ENCODE measurements around the gene KDM1A. TPM values are rescaled to one million over a fixed set of nuclear protein-coding genes. Genes with fewer than 3 reads are reported as not detected.

KDM1A gene
- total and polyA plus RNA-seq, 5 donors from 2014 or later: 30.9 to 41.3 (median 37.4) TPM

- no peak overlapping the region for H3K4me3 ChIP-seq (ENCODE audit: low read depth, low read length)
- peaks cover 49% of the 10 kb centered on the region for H3K36me3 Mint-ChIP-seq
- no peak overlapping the region for H3K27ac Mint-ChIP-seq
- no peak overlapping the region for H3K27ac ChIP-seq (ENCODE audit: insufficient read depth, low read length, poor library complexity, severe bottlenecking)
- ATAC-seq (ENCODE audit: low read depth in 2 of 2) (no peak), DNase-seq (no peak)
- H3K36me3 ChIP-seq (ENCODE audit: control insufficient read depth, insufficient read depth, low read length): peaks cover 68% of the 10 kb centered on the region
- no peak overlapping the region for H3K4me3 Mint-ChIP-seq
- H3K4me1 ChIP-seq (ENCODE audit: control insufficient read depth, insufficient read depth, low read length, poor library complexity, severe bottlenecking): no peaks in the 10 kb centered on the region
- H3K27me3 Mint-ChIP-seq: no peaks in the 10 kb centered on the region
- H3K27me3 ChIP-seq (ENCODE audit: control insufficient read depth, insufficient read depth, low read length): no peaks in the 10 kb centered on the region
- no peaks in the 10 kb centered on the region for H3K4me1 Mint-ChIP-seq
- H3K9me3 ChIP-seq (ENCODE audit: control insufficient read depth in 2 of 2, low read length in 2 of 2): no peaks in the 10 kb centered on the region
- H3K9me3 Mint-ChIP-seq: peaks cover 0 to 2% (median 0%) of the 10 kb centered on the region in 7 donors
These were observed 59.8 kb downstream of the KDM1A start for GRCh38 chr1:23079025-23079424.

- H3K4me3 Mint-ChIP-seq: no peak overlapping the region
- no peaks in the 10 kb centered on the region for H3K9me3 ChIP-seq (ENCODE audit: control insufficient read depth in 2 of 2, low read length in 2 of 2)
- peaks cover 81% of the 10 kb centered on the region for H3K36me3 ChIP-seq (ENCODE audit: control insufficient read depth, insufficient read depth, low read length)
- no peak overlapping the region for H3K27ac ChIP-seq (ENCODE audit: insufficient read depth, low read length, poor library complexity, severe bottlenecking)
- no peak overlapping the region for H3K4me3 ChIP-seq (ENCODE audit: low read depth, low read length)
- H3K27ac Mint-ChIP-seq: peak overlapping the region in 2 of 3 donors; percentile 22 to 61
- H3K36me3 Mint-ChIP-seq: peaks cover 61% of the 10 kb centered on the region
- H3K4me1 Mint-ChIP-seq: peaks cover 0 to 2% (median 0%) of the 10 kb centered on the region in 4 donors
- no peak for ATAC-seq (ENCODE audit: low read depth in 2 of 2)
- H3K27me3 ChIP-seq (ENCODE audit: control insufficient read depth, insufficient read depth, low read length): no peaks in the 10 kb centered on the region
- H3K27me3 Mint-ChIP-seq: no peaks in the 10 kb centered on the region
- H3K4me1 ChIP-seq (ENCODE audit: control insufficient read depth, insufficient read depth, low read length, poor library complexity, severe bottlenecking): no peaks in the 10 kb centered on the region
- no peak for DNase-seq
- peaks cover 0 to 2% (median 0%) of the 10 kb centered on the region in 7 donors for H3K9me3 Mint-ChIP-seq
These were observed 61.6 kb downstream of the KDM1A start for GRCh38 chr1:23080885-23081284.

GRCh38 chr1:23081376-23081775 is 62.1 kb downstream of the KDM1A start:
- H3K27ac Mint-ChIP-seq: peak overlapping the region in 2 of 3 donors; percentile 22 to 61
- ATAC-seq (ENCODE audit: low read depth in 2 of 2) (no peak), DNase-seq (peak in 1 of 3 donors; percentile 20)
- H3K4me3 Mint-ChIP-seq: peak overlapping the region in 1 of 4 donors; percentile 55
- H3K9me3 ChIP-seq (ENCODE audit: control insufficient read depth in 2 of 2, low read length in 2 of 2): no peaks in the 10 kb centered on the region
- peaks cover 83% of the 10 kb centered on the region for H3K36me3 ChIP-seq (ENCODE audit: control insufficient read depth, insufficient read depth, low read length)
- H3K27me3 Mint-ChIP-seq: no peaks in the 10 kb centered on the region
- H3K36me3 Mint-ChIP-seq: peaks cover 66% of the 10 kb centered on the region
- peaks cover 0 to 2% (median 0%) of the 10 kb centered on the region in 4 donors for H3K4me1 Mint-ChIP-seq
- no peaks in the 10 kb centered on the region for H3K27me3 ChIP-seq (ENCODE audit: control insufficient read depth, insufficient read depth, low read length)
- no peaks in the 10 kb centered on the region for H3K4me1 ChIP-seq (ENCODE audit: control insufficient read depth, insufficient read depth, low read length, poor library complexity, severe bottlenecking)
- peaks cover 0 to 2% (median 0%) of the 10 kb centered on the region in 7 donors for H3K9me3 Mint-ChIP-seq
- no peak overlapping the region for H3K4me3 ChIP-seq (ENCODE audit: low read depth, low read length)
- no peak overlapping the region for H3K27ac ChIP-seq (ENCODE audit: insufficient read depth, low read length, poor library complexity, severe bottlenecking)

- no peaks in the 10 kb centered on the region for H3K4me1 ChIP-seq (ENCODE audit: control insufficient read depth, insufficient read depth, low read length, poor library complexity, severe bottlenecking)
- Mint-ChIP-seq H3K4me1 (peaks cover 0 to 7% (median 0%) of the 10 kb centered on the region in 4 donors), H3K36me3 (peaks cover 68% of the 10 kb centered on the region), H3K9me3 (peaks cover 0 to 1% (median 0%) of the 10 kb centered on the region in 7 donors), H3K4me3 (no peak overlapping the region), H3K27ac (peak overlapping the region in 2 of 3 donors; percentile 21 to 55), H3K27me3 (no peaks in the 10 kb centered on the region)
- H3K27me3 ChIP-seq (ENCODE audit: control insufficient read depth, insufficient read depth, low read length): no peaks in the 10 kb centered on the region
- ATAC-seq (ENCODE audit: low read depth in 2 of 2): no peak
- no peak for DNase-seq
- H3K9me3 ChIP-seq (ENCODE audit: control insufficient read depth in 2 of 2, low read length in 2 of 2): no peaks in the 10 kb centered on the region
- no peak overlapping the region for H3K27ac ChIP-seq (ENCODE audit: insufficient read depth, low read length, poor library complexity, severe bottlenecking)
- peaks cover 88% of the 10 kb centered on the region for H3K36me3 ChIP-seq (ENCODE audit: control insufficient read depth, insufficient read depth, low read length)
- H3K4me3 ChIP-seq (ENCODE audit: low read depth, low read length): no peak overlapping the region
These were observed 64.6 kb downstream of the KDM1A start for GRCh38 chr1:23083714-23084480.

GRCh38 chr1:23084880-23085279 is 65.6 kb downstream of the KDM1A start:
- peak overlapping the region in 2 of 3 donors; percentile 3 to 21 for H3K27ac Mint-ChIP-seq

GRCh38 chr1:23085696-23086095 is 66.4 kb downstream of the KDM1A start:
- Mint-ChIP-seq H3K27ac (peak overlapping the region in 2 of 3 donors; percentile 27 to 37), H3K9me3 (no peaks in the 10 kb centered on the region), H3K36me3 (peaks cover 54% of the 10 kb centered on the region), H3K4me1 (peaks cover 0 to 7% (median 0%) of the 10 kb centered on the region in 4 donors), H3K27me3 (no peaks in the 10 kb centered on the region), H3K4me3 (no peak overlapping the region)
- H3K36me3 ChIP-seq (ENCODE audit: control insufficient read depth, insufficient read depth, low read length): peaks cover 71% of the 10 kb centered on the region
- no peak overlapping the region for H3K4me3 ChIP-seq (ENCODE audit: low read depth, low read length)
- ATAC-seq (ENCODE audit: low read depth in 2 of 2) (no peak), DNase-seq (no peak)
- H3K27ac ChIP-seq (ENCODE audit: insufficient read depth, low read length, poor library complexity, severe bottlenecking): no peak overlapping the region
- no peaks in the 10 kb centered on the region for H3K4me1 ChIP-seq (ENCODE audit: control insufficient read depth, insufficient read depth, low read length, poor library complexity, severe bottlenecking)
- no peaks in the 10 kb centered on the region for H3K9me3 ChIP-seq (ENCODE audit: control insufficient read depth in 2 of 2, low read length in 2 of 2)
- no peaks in the 10 kb centered on the region for H3K27me3 ChIP-seq (ENCODE audit: control insufficient read depth, insufficient read depth, low read length)

More at GRCh38 chr1:23084880-23085279, 65.6 kb downstream of the KDM1A start:
- peaks cover 62% of the 10 kb centered on the region for H3K36me3 Mint-ChIP-seq
- H3K4me1 ChIP-seq (ENCODE audit: control insufficient read depth, insufficient read depth, low read length, poor library complexity, severe bottlenecking): no peaks in the 10 kb centered on the region
- no peak overlapping the region for H3K4me3 ChIP-seq (ENCODE audit: low read depth, low read length)
- H3K27me3 ChIP-seq (ENCODE audit: control insufficient read depth, insufficient read depth, low read length): no peaks in the 10 kb centered on the region
- DNase-seq (no peak), ATAC-seq (ENCODE audit: low read depth in 2 of 2) (no peak)
- H3K27ac ChIP-seq (ENCODE audit: insufficient read depth, low read length, poor library complexity, severe bottlenecking): no peak overlapping the region
- H3K9me3 ChIP-seq (ENCODE audit: control insufficient read depth in 2 of 2, low read length in 2 of 2): no peaks in the 10 kb centered on the region
- H3K27me3 Mint-ChIP-seq: no peaks in the 10 kb centered on the region
- H3K36me3 ChIP-seq (ENCODE audit: control insufficient read depth, insufficient read depth, low read length): peaks cover 79% of the 10 kb centered on the region
- H3K4me3 Mint-ChIP-seq: no peak overlapping the region
- peaks cover 0 to 7% (median 0%) of the 10 kb centered on the region in 4 donors for H3K4me1 Mint-ChIP-seq
- no peaks in the 10 kb centered on the region for H3K9me3 Mint-ChIP-seq

GRCh38 chr1:23088027-23088426 is 68.8 kb downstream of the KDM1A start:
- peaks cover 69% of the 10 kb centered on the region for H3K36me3 ChIP-seq (ENCODE audit: control insufficient read depth, insufficient read depth, low read length)
- peaks cover 43% of the 10 kb centered on the region for H3K36me3 Mint-ChIP-seq

More at GRCh38 chr1:23088027-23088426, 68.8 kb downstream of the KDM1A start:
- Mint-ChIP-seq H3K4me1 (peaks cover 0 to 7% (median 0%) of the 10 kb centered on the region in 4 donors), H3K4me3 (no peak overlapping the region), H3K27me3 (no peaks in the 10 kb centered on the region), H3K9me3 (no peaks in the 10 kb centered on the region), H3K27ac (no peak overlapping the region)
- no peaks in the 10 kb centered on the region for H3K27me3 ChIP-seq (ENCODE audit: control insufficient read depth, insufficient read depth, low read length)
- H3K9me3 ChIP-seq (ENCODE audit: control insufficient read depth in 2 of 2, low read length in 2 of 2): no peaks in the 10 kb centered on the region
- H3K4me1 ChIP-seq (ENCODE audit: control insufficient read depth, insufficient read depth, low read length, poor library complexity, severe bottlenecking): no peaks in the 10 kb centered on the region
- H3K4me3 ChIP-seq (ENCODE audit: low read depth, low read length): no peak overlapping the region
- H3K27ac ChIP-seq (ENCODE audit: insufficient read depth, low read length, poor library complexity, severe bottlenecking): no peak overlapping the region
- no peak for DNase-seq
- ATAC-seq (ENCODE audit: low read depth in 2 of 2): no peak
